GM21529 (cell line): ENCODE measurements around the gene SLC1A2.

Experiments used
- ATAC-seq: cut with Tn5 transposase; IDR thresholded peaks from one replicate; pipeline ENCODE4 v1.9.1; 2021; ENCODE audit not compliant: unreplicated experiment

SLC1A2 gene

GRCh38 chr11:35419184-35419829, at the start of gene SLC1A2:
TSS of gene SLC1A2 (minus strand) at chr11:35419558. CDS start at chr11:35418966, 592 bp downstream.
- ATAC-seq: no peak

- ATAC-seq: no peak
These were observed 46.7 kb upstream of the SLC1A2 start for GRCh38 chr11:35466058-35466457.

- ATAC-seq: no peak
These were observed 45.0 kb upstream of the SLC1A2 start for GRCh38 chr11:35464308-35464707.

- no peak for ATAC-seq
These were observed 44.0 kb upstream of the SLC1A2 start for GRCh38 chr11:35463331-35463751.

- no peak for ATAC-seq
These were observed 42.7 kb upstream of the SLC1A2 start for GRCh38 chr11:35461917-35462538.

- ATAC-seq: no peak
These were observed 40.1 kb upstream of the SLC1A2 start for GRCh38 chr11:35459489-35459888.

GRCh38 chr11:35458846-35459245, 39.5 kb upstream of the SLC1A2 start:
- no peak for ATAC-seq

GRCh38 chr11:35454362-35454761, 35.0 kb upstream of the SLC1A2 start:
- ATAC-seq: no peak

GRCh38 chr11:35436581-35437250, 17.4 kb upstream of the SLC1A2 start:
- no peak for ATAC-seq

GRCh38 chr11:35433588-35433987, 14.2 kb upstream of the SLC1A2 start:
- ATAC-seq: no peak

GRCh38 chr11:35432464-35432863, 13.1 kb upstream of the SLC1A2 start:
- no peak for ATAC-seq

GRCh38 chr11:35427071-35427470, 7.7 kb upstream of the SLC1A2 start:
- no peak for ATAC-seq

GRCh38 chr11:35426351-35426750, 7.0 kb upstream of the SLC1A2 start:
- no peak for ATAC-seq

- ATAC-seq: no peak
These were observed 6.3 kb upstream of the SLC1A2 start for GRCh38 chr11:35425603-35426212.

GRCh38 chr11:35424157-35424940, 5.0 kb upstream of the SLC1A2 start:
- no peak for ATAC-seq

GRCh38 chr11:35420371-35420770, 1.0 kb upstream of the SLC1A2 start:
- no peak for ATAC-seq

GRCh38 chr11:35419830-35420333, 524 bp upstream of the SLC1A2 start:
- no peak for ATAC-seq

GRCh38 chr11:35418282-35419183, 825 bp downstream of the SLC1A2 start:
- no peak for ATAC-seq

- no peak for ATAC-seq
These were observed 3.9 kb downstream of the SLC1A2 start for GRCh38 chr11:35415487-35415886.

- ATAC-seq: no peak
These were observed 4.6 kb downstream of the SLC1A2 start for GRCh38 chr11:35414776-35415175.
